D721Med (cell line): ENCODE results near the gene PROCA1.
"Not testable (repeated sequence)": the region's sequence is repeated elsewhere in the genome, so short reads cannot be mapped to it uniquely, and the experiment has no call there.

ENCODE experiments used
- DNase-seq: peaks from one replicate; pipeline ENCODE4 v3.0.0; 2011; ENCODE audit warnings: low spot score; ENCODE audit not compliant: insufficient read length
- FAIRE-seq: peaks from 2 replicates; lab custom pipeline; 2011; peaks lifted over from hg19 to GRCh38; lab: Jason Lieb, UNC
- CTCF ChIP-seq: IDR thresholded peaks from 2 replicates; pipeline ENCODE4 v1.5.1; 2012; ENCODE audit warnings: mild to moderate bottlenecking, control low read depth; ENCODE audit not compliant: insufficient read depth; ENCODE audit errors: missing control alignments

The PROCA1 gene

DNA sequence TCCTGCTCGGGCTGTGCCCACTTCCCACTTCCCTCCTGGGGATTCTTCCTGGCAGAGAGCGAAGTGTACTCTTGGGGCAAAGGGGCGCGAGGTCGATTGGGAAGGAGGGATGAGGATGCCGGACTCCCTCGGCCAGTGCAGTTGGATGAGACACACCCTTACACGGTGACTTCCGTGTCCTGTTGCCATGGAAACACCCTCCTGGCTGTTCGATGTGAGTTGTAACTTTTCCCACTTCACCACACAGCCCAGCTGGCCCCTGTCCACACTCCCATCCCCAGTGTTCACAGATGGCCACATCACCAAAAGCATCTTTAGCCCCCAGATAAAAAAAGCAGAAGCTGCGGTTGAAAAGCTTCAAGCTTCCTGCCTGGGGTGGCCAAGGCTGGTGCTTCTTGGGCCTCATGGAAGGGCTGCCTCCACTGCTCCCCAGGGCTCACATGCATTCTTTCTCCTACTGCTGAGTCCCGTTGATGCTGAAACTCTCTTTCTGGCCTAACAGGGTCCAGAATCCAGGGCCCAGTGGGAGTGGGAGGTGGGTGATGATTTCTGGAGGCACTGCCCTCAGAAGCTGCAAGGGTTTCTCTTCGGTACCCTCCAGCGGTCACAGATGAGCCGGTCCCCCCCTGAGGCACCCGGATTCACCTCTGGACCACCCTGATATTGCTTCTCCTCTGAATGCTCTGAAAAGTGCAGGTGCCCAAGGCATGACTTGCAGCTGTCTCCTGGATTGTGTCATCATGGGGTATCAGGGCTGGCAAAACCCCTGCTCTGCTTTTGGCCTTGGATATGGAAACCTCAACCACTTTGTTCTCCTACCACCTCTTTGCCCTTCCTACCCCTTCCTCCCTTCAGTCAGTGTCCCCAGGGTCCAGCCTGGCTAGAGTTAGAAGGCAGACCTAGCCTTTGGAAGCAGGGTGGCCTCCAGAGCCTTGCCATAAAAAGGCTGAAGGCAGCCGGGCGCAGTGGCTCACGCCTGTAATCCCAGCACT, 30.0 kb upstream of the PROCA1 start:
- DNase-seq, result no peak
- no peak for TF ChIP-seq CTCF
- no peak for FAIRE-seq

GRCh38 chr17:28740406-28741357, 29.0 kb upstream of the PROCA1 start:
- TF ChIP-seq CTCF, result no peak
- DNase-seq, result no peak
- FAIRE-seq, result no peak

- TF ChIP-seq CTCF, result no peak
- FAIRE-seq (no peak), DNase-seq (no peak)
Measured at GRCh38 chr17:28738680-28739384, 27.1 kb upstream of the PROCA1 start.

- TF ChIP-seq CTCF, result no peak
- FAIRE-seq (no peak), DNase-seq (no peak)
Measured at GRCh38 chr17:28737770-28738679, 26.3 kb upstream of the PROCA1 start.

DNA sequence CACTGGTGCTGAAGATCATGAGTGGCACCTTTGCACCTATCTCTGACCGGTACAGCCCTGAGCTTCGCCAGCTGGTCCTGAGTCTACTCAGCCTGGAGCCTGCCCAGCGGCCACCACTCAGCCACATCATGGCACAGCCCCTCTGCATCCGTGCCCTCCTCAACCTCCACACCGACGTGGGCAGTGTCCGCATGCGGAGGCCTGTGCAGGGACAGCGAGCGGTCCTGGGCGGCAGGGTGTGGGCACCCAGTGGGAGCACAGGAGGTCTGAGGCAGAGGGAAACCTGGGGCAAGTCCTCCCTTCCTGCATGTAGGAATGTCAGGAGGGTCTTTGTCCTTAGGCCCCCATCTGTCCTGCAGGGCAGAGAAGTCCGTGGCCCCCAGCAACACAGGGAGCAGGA, 25.6 kb upstream of the PROCA1 start:
- DNase-seq, result no peak
- FAIRE-seq, result no peak
- TF ChIP-seq CTCF, result no peak

- not testable (repeated sequence) for DNase-seq, FAIRE-seq
Measured at GRCh38 chr17:28735913-28736769, 24.5 kb upstream of the PROCA1 start.
